Sigmoid colon (tissue), 4 donors: ENCODE measurements around the gene CRADD.

ENCODE experiments used
- POLR2A ChIP-seq, 2 donors: fragments of 450-650 bp; IDR thresholded peaks; one replicate each; pipeline ENCODE4 v1.6.1; 2016; ENCODE audit warnings: antibody characterized with exemption in 2 of 2, mild to moderate bottlenecking in 2 of 2, moderate library complexity in 2 of 2
- POLR2AphosphoS5 ChIP-seq, 4 donors: sonication (generic); formaldehyde crosslinking; IDR thresholded peaks; one replicate each; pipeline ENCODE4 v1.6.1; 2017; ENCODE audit warnings: antibody characterized with exemption in 4 of 4

GRCh38 chr12:93913845-93914244 is 236.7 kb downstream of the CRADD start:
- no peak for TF ChIP-seq POLR2A (IDR thresholded peaks at IDR 0.05)
- TF ChIP-seq POLR2AphosphoS5 (IDR thresholded peaks at IDR 0.05), result no peak
